HG03175 (cell line): Measurements from ENCODE around the gene DCDC2C.

Source experiments
- ATAC-seq: cut with Tn5 transposase; IDR thresholded peaks from one replicate; pipeline ENCODE4 v1.9.1; 2021; ENCODE audit warnings: mild to moderate bottlenecking, moderate library complexity; ENCODE audit not compliant: unreplicated experiment

Gene DCDC2C

DNA sequence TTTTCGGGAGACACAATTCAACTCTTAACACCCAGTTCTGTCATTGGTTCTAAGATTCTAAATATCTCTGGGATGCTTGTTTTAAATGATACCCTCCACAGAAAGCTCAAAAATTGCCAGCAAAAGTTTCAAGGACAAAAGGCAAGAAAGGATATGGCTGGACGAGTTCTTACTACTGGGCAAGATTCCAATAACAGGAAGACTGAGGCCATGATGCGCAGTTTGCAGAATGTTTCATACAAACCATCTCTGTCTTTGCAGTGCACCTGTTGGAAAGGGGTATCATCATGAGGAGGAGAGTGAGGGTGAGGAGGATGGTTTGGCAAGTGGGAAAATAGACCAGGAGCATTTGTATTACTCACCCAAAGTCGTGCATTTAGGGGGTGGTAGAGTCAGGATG is 172.8 kb downstream of the DCDC2C start:
- no peak for ATAC-seq

DNA sequence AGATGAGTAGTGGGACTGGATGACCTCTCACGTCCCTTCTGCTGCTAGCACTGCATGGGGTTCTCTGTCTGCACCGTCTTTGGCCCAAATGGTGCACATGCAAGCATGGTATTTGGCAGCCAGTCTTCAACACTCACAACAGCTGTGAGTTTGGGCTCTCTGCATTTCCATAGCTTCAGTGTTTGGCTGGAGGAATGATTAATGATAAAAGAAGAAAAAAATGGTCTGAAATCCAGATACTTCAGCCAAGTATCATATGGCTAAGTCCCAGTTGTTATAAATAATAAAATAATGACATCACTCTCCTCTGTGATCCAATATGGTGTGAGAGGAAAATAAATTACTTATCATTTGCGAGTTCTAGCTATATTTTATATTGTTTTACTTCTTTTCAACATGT is 173.3 kb downstream of the DCDC2C start:
- ATAC-seq = no peak

GRCh38 chr2:3885629-3886628 is 182.6 kb downstream of the DCDC2C start:
- ATAC-seq = no peak

DNA sequence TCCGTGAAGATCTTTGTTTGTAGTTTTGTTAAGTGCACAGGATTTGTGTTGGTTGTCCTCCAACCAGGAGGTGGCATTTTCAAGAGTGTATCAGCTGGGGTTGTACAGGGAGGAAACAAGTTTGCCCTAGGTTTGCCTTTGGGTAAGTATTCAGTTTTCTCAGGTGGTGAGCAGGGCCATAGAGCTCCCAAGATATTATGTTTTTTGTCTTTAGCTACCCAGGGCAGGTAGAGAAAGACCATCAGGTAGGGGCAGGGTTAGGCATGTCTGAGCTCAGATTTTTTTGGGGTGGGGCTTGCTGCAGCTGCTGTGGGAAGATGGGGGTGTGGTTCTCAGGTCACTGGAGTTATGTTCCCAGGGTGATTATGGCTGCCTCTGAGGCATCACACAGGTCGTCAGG is 191.6 kb downstream of the DCDC2C start:
- no peak for ATAC-seq
